ENCODE measurements around the gene GNAL. TPM values are rescaled to one million over a fixed set of nuclear protein-coding genes. Genes with fewer than 3 reads are reported as not detected.

The GNAL gene
- total RNA-seq, 1 experiment from 2014 or later: 0.15 TPM

GRCh38 chr18:11660691-11661090 is 28.4 kb upstream of the GNAL start:
- Histone ChIP-seq H3K9me3 (ENCODE audit: low read length) (peaks cover 4% of the 10 kb centered on the region; the same call in 1 of the 2 replicates), H3K36me3 (ENCODE audit: low read depth, low read length) (no peaks in the 10 kb centered on the region), H3K79me2 (ENCODE audit: low read length) (no peaks in the 10 kb centered on the region), H3K27me3 (ENCODE audit: low read length) (peaks cover 93% of the 10 kb centered on the region), H3K4me2 (ENCODE audit: low read length) (no peak overlapping the region), H3F3A (ENCODE audit: low read length, unreplicated experiment) (no peaks in the 10 kb centered on the region), H3K27ac (ENCODE audit: low read length) (no peak overlapping the region), H2AFZ (ENCODE audit: low read length) (no peak overlapping the region), H3K4me1 (ENCODE audit: insufficient read depth, low read length) (no peaks in the 10 kb centered on the region), H4K20me1 (ENCODE audit: low read length) (no peaks in the 10 kb centered on the region), H3K9ac (ENCODE audit: low read length) (no peak overlapping the region), H3K9me2 (replicated peaks; ENCODE audit: low read length) (no peaks in the 10 kb centered on the region), H3K4me3 (ENCODE audit: low read length) (no peak overlapping the region)
- ChIA-PET CTCF (no interaction called here), POLR2A (ENCODE audit: unreplicated experiment) (no interaction called here)
- TF ChIP-seq EZH2phosphoT487 (IDR thresholded peaks at IDR 0.05; ENCODE audit: borderline replicate concordance, low read length) (no peak), CTCF (conservative IDR thresholded peaks at IDR 0.05; ENCODE audit: low read depth, low read length) (no peak), EZH2 (IDR thresholded peaks at IDR 0.05; ENCODE audit: low read length, unreplicated experiment) (no peak)
- ATAC-seq: no peak
- DNase-seq: no peak
- intact Hi-C loops (cut with micrococcal nuclease): no loop called here
- BruUV-seq (replicated peaks): no TSS peak

- H3K4me1 ChIP-seq (ENCODE audit: insufficient read depth, low read length): no peaks in the 10 kb centered on the region
- peaks cover 4% of the 10 kb centered on the region; the same call in 1 of the 2 replicates for H3K9me3 ChIP-seq (ENCODE audit: low read length)
- BruUV-seq (replicated peaks): no TSS peak
- no peak overlapping the region for H3K4me2 ChIP-seq (ENCODE audit: low read length)
- no peaks in the 10 kb centered on the region for H3F3A ChIP-seq (ENCODE audit: low read length, unreplicated experiment)
- H3K79me2 ChIP-seq (ENCODE audit: low read length): no peaks in the 10 kb centered on the region
- no peak overlapping the region for H3K4me3 ChIP-seq (ENCODE audit: low read length)
- no peaks in the 10 kb centered on the region for H3K36me3 ChIP-seq (ENCODE audit: low read depth, low read length)
- peaks cover 97% of the 10 kb centered on the region for H3K27me3 ChIP-seq (ENCODE audit: low read length)
- no peak overlapping the region for H2AFZ ChIP-seq (ENCODE audit: low read length)
- ChIA-PET POLR2A (ENCODE audit: unreplicated experiment) (no interaction called here), CTCF (no interaction called here)
- ATAC-seq: no peak
- TF ChIP-seq EZH2phosphoT487 (IDR thresholded peaks at IDR 0.05; ENCODE audit: borderline replicate concordance, low read length) (no peak), CTCF (conservative IDR thresholded peaks at IDR 0.05; ENCODE audit: low read depth, low read length) (no peak), EZH2 (IDR thresholded peaks at IDR 0.05; ENCODE audit: low read length, unreplicated experiment) (no peak)
- DNase-seq: no peak
- no peaks in the 10 kb centered on the region for H4K20me1 ChIP-seq (ENCODE audit: low read length)
- H3K9me2 ChIP-seq (replicated peaks; ENCODE audit: low read length): no peaks in the 10 kb centered on the region
- no peak overlapping the region for H3K9ac ChIP-seq (ENCODE audit: low read length)
- H3K27ac ChIP-seq (ENCODE audit: low read length): no peak overlapping the region
- intact Hi-C loops (cut with micrococcal nuclease): no loop called here
Measured at GRCh38 chr18:11661430-11661829, 27.6 kb upstream of the GNAL start.

- POLR2A ChIA-PET (ENCODE audit: unreplicated experiment): no interaction called here
- Histone ChIP-seq H3K9ac (ENCODE audit: low read length) (no peak overlapping the region), H3K4me1 (ENCODE audit: insufficient read depth, low read length) (no peaks in the 10 kb centered on the region), H4K20me1 (ENCODE audit: low read length) (no peaks in the 10 kb centered on the region), H2AFZ (ENCODE audit: low read length) (no peak overlapping the region), H3K27me3 (ENCODE audit: low read length) (peaks cover 97% of the 10 kb centered on the region), H3K4me2 (ENCODE audit: low read length) (no peak overlapping the region), H3K36me3 (ENCODE audit: low read depth, low read length) (no peaks in the 10 kb centered on the region), H3F3A (ENCODE audit: low read length, unreplicated experiment) (no peaks in the 10 kb centered on the region), H3K9me3 (ENCODE audit: low read length) (peaks cover 4% of the 10 kb centered on the region; the same call in 1 of the 2 replicates), H3K27ac (ENCODE audit: low read length) (no peak overlapping the region), H3K4me3 (ENCODE audit: low read length) (no peak overlapping the region), H3K9me2 (replicated peaks; ENCODE audit: low read length) (no peaks in the 10 kb centered on the region), H3K79me2 (ENCODE audit: low read length) (no peaks in the 10 kb centered on the region)
- ATAC-seq (no peak), DNase-seq (no peak)
- no TSS peak for BruUV-seq (replicated peaks)
- TF ChIP-seq CTCF (conservative IDR thresholded peaks at IDR 0.05; ENCODE audit: low read depth, low read length): no peak
- TF ChIP-seq EZH2 (IDR thresholded peaks at IDR 0.05; ENCODE audit: low read length, unreplicated experiment): no peak
- TF ChIP-seq EZH2phosphoT487 (IDR thresholded peaks at IDR 0.05; ENCODE audit: borderline replicate concordance, low read length): no peak
- CTCF ChIA-PET: no interaction called here
- intact Hi-C loops (cut with micrococcal nuclease): no loop called here
Measured at GRCh38 chr18:11663439-11664029, 25.5 kb upstream of the GNAL start.
